ENCODE results near the gene DLX2. TPM values are rescaled to one million over a fixed set of nuclear protein-coding genes. Genes with fewer than 3 reads are reported as not detected.
"Not testable (repeated sequence)": the region's sequence is repeated elsewhere in the genome, so short reads cannot be mapped to it uniquely, and the experiment has no call there.

Gene DLX2
- total RNA-seq, 4 donors from 2014 or later, result not detected

- ATAC-seq, result no peak
- no peak overlapping the region for H3K4me3 ChIP-seq
- in situ Hi-C loops (cut with MboI; ENCODE audit: low sequenced_read_pairs in 4 of 4) (no loop called here), intact Hi-C loops (cut with DNase I; ENCODE audit: low total_unique reads) (no loop called here)
- no peak overlapping the region for H3K27ac ChIP-seq
- H3K4me1 ChIP-seq, result no peaks in the 10 kb centered on the region
- H3K36me3 ChIP-seq, result no peaks in the 10 kb centered on the region
- no peaks in the 10 kb centered on the region for H3K9me3 ChIP-seq
- TF ChIP-seq, protein P1, sequence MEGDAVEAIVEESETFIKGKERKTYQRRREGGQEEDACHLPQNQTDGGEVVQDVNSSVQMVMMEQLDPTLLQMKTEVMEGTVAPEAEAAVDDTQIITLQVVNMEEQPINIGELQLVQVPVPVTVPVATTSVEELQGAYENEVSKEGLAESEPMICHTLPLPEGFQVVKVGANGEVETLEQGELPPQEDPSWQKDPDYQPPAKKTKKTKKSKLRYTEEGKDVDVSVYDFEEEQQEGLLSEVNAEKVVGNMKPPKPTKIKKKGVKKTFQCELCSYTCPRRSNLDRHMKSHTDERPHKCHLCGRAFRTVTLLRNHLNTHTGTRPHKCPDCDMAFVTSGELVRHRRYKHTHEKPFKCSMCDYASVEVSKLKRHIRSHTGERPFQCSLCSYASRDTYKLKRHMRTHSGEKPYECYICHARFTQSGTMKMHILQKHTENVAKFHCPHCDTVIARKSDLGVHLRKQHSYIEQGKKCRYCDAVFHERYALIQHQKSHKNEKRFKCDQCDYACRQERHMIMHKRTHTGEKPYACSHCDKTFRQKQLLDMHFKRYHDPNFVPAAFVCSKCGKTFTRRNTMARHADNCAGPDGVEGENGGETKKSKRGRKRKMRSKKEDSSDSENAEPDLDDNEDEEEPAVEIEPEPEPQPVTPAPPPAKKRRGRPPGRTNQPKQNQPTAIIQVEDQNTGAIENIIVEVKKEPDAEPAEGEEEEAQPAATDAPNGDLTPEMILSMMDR (IDR thresholded peaks at IDR 0.05 in 4 of 5, conservative IDR thresholded peaks at IDR 0.05 in 1 of 5), result no peak
- no peak for TF ChIP-seq POLR2A (IDR thresholded peaks at IDR 0.05)
- H3K27me3 ChIP-seq, result no peaks in the 10 kb centered on the region
- no peak for DNase-seq
Observed at GRCh38 chr2:172070936-172071335, 31.8 kb downstream of the DLX2 start.

DNA sequence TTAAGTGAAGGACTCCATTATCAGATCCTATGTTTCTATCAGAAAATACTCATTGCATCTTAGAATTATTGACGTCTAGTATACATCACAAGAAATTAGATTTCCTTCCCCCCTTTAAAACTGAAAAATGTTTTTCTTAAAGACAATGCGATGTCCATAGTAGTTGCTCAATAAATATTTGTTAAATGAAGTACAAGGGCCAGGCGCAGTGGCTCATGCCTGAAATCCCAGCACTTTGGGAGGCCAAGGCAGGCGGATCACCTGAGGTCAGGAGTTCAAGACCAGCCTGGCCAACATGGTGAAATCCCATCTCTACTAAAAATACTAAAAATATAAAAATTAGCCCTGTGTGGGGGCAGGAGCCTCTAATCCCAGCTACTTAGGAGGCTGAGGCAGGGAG lies 34.8 kb downstream of the DLX2 start:
- ATAC-seq; DNase-seq; intact Hi-C loops (cut with DNase I; ENCODE audit: low total_unique reads); in situ Hi-C loops (cut with MboI; ENCODE audit: low sequenced_read_pairs in 4 of 4); H3K36me3 ChIP-seq; H3K27ac ChIP-seq; H3K9me3 ChIP-seq; H3K27me3 ChIP-seq; H3K4me3 ChIP-seq; H3K4me1 ChIP-seq: not testable (repeated sequence)

DNA sequence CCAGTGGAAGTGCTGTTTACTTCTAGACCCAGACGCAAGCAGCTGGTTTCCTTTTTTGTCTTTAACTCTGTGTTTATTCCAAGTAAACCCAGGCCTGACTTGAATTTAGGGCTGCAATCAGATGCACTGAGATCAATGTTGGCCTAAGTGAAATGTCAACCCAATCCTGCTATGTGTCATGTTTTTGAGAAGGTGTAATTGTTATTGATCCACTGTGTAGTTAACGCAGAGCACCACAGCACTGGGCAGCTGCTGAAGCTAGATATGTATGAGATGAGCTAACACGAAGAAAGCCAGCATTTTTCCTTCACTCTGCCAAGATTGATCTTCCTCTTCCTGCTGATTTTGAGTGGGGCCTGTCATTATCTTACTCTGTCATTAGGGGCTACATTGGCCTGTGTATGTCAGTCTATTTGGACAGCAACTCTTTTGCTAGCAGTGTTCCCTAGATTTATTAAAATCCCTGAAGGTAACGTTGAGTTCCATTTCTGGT lies 36.3 kb downstream of the DLX2 start:
- DNase-seq (no peak), ATAC-seq (no peak)
- H3K36me3 ChIP-seq, result no peaks in the 10 kb centered on the region
- TF ChIP-seq, protein P1 (IDR thresholded peaks at IDR 0.05 in 4 of 5, conservative IDR thresholded peaks at IDR 0.05 in 1 of 5), result no peak
- no peak for TF ChIP-seq POLR2A (IDR thresholded peaks at IDR 0.05)
- H3K27me3 ChIP-seq, result no peaks in the 10 kb centered on the region
- intact Hi-C loops (cut with DNase I; ENCODE audit: low total_unique reads) (no loop called here), in situ Hi-C loops (cut with MboI; ENCODE audit: low sequenced_read_pairs in 4 of 4) (no loop called here)
- H3K27ac ChIP-seq, result no peak overlapping the region
- no peak overlapping the region for H3K4me3 ChIP-seq
- H3K9me3 ChIP-seq, result no peaks in the 10 kb centered on the region
- no peaks in the 10 kb centered on the region for H3K4me1 ChIP-seq

- DNase-seq, result no peak
- in situ Hi-C loops (cut with MboI; ENCODE audit: low sequenced_read_pairs in 4 of 4) (no loop called here), intact Hi-C loops (cut with DNase I; ENCODE audit: low total_unique reads) (no loop called here)
- no peaks in the 10 kb centered on the region for H3K9me3 ChIP-seq
- H3K4me1 ChIP-seq, result no peaks in the 10 kb centered on the region
- no peak overlapping the region for H3K4me3 ChIP-seq
- no peaks in the 10 kb centered on the region for H3K27me3 ChIP-seq
- no peak for ATAC-seq
- H3K36me3 ChIP-seq, result no peaks in the 10 kb centered on the region
- TF ChIP-seq POLR2A (IDR thresholded peaks at IDR 0.05), result no peak
- TF ChIP-seq, protein P1 (IDR thresholded peaks at IDR 0.05 in 4 of 5, conservative IDR thresholded peaks at IDR 0.05 in 1 of 5), result no peak
- H3K27ac ChIP-seq, result no peak overlapping the region
Observed at GRCh38 chr2:172065111-172065510, 37.6 kb downstream of the DLX2 start.

GRCh38 chr2:172063446-172063845 lies 39.3 kb downstream of the DLX2 start:
- Histone ChIP-seq H3K27ac (no peak overlapping the region), H3K4me3 (no peak overlapping the region), H3K27me3 (no peaks in the 10 kb centered on the region), H3K4me1 (no peaks in the 10 kb centered on the region), H3K36me3 (no peaks in the 10 kb centered on the region), H3K9me3 (no peaks in the 10 kb centered on the region)
- no peak for DNase-seq
- no peak for ATAC-seq
- in situ Hi-C loops (cut with MboI; ENCODE audit: low sequenced_read_pairs in 4 of 4), result no loop called here
- intact Hi-C loops (cut with DNase I; ENCODE audit: low total_unique reads), result no loop called here
- no peak for TF ChIP-seq POLR2A (IDR thresholded peaks at IDR 0.05)
- TF ChIP-seq, protein P1 (IDR thresholded peaks at IDR 0.05 in 4 of 5, conservative IDR thresholded peaks at IDR 0.05 in 1 of 5), result no peak

Data from gastrocnemius medialis (tissue), 4 donors.